ENCODE results near the gene PSMD7.
A peak's percentile ranks its signal among the peaks of the same experiment; 100 is the strongest.

PSMD7 gene

DNA sequence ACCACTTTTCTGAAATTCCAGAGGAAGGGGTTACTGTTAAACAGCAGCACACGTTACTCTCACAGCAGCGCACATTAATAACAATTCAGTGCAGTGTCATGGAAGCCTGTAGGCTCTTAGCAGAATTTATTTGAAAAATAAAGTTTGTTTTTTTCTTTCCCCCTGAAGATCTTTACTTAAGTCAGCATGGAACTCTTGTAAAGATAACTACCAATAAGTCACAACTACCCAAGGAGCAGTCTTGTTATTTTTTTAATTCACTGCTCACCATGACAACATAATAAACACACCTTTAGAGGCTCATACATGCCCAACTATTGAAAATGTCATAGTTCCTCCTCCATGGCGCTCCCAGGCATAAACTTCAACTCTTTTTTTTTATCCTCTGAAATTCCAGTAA is 31.8 kb upstream of the PSMD7 start:
- no peak overlapping the region for H3K27ac ChIP-seq
- TF ChIP-seq, protein P1, sequence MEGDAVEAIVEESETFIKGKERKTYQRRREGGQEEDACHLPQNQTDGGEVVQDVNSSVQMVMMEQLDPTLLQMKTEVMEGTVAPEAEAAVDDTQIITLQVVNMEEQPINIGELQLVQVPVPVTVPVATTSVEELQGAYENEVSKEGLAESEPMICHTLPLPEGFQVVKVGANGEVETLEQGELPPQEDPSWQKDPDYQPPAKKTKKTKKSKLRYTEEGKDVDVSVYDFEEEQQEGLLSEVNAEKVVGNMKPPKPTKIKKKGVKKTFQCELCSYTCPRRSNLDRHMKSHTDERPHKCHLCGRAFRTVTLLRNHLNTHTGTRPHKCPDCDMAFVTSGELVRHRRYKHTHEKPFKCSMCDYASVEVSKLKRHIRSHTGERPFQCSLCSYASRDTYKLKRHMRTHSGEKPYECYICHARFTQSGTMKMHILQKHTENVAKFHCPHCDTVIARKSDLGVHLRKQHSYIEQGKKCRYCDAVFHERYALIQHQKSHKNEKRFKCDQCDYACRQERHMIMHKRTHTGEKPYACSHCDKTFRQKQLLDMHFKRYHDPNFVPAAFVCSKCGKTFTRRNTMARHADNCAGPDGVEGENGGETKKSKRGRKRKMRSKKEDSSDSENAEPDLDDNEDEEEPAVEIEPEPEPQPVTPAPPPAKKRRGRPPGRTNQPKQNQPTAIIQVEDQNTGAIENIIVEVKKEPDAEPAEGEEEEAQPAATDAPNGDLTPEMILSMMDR (conservative IDR thresholded peaks at IDR 0.05) = no peak

DNA sequence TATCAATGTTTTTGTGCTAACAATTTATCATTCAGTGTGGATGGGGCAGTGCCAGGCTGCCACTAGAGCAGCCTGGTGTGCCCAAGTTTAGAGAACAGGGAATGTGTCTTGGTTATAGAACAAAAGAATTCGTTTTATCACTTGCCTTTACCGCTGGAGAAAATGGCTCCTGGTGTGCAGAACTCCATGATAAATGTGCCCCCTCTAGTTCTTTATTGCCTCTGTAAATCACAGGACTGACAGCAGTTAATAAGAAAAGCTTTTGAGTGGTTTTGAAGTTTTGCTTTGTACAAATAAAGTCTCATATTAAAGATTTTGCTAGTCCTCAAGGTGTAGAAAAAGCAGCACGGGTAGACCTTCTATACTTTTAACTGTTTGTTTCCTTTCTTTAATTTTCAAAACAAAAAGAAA is 28.2 kb upstream of the PSMD7 start:
- TF ChIP-seq, protein P1 (conservative IDR thresholded peaks at IDR 0.05) = no peak

DNA sequence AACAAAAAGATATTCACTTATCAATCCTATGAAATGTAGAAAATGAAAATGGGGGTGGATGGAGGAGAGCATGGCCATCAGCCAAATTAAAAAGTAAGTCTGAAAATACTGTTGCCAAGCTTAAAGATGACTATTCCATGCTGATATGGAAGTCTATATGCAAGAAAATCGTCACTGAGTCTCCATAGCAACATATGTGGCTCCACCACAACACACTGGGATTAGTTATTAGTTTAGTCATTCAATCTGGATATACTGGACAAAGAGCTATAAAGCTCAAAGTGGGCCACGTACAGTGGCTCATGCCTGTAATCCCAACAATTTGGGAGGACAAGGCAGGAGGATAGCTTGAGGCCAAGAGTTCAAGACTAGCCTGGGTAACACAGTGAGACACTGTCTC is 24.7 kb upstream of the PSMD7 start:
- no peak overlapping the region for H3K27ac ChIP-seq
- TF ChIP-seq, protein P1 (conservative IDR thresholded peaks at IDR 0.05) = no peak

More for the DNA sequence above, 28.2 kb upstream of the PSMD7 start:
- H3K27ac ChIP-seq = no peak overlapping the region

DNA sequence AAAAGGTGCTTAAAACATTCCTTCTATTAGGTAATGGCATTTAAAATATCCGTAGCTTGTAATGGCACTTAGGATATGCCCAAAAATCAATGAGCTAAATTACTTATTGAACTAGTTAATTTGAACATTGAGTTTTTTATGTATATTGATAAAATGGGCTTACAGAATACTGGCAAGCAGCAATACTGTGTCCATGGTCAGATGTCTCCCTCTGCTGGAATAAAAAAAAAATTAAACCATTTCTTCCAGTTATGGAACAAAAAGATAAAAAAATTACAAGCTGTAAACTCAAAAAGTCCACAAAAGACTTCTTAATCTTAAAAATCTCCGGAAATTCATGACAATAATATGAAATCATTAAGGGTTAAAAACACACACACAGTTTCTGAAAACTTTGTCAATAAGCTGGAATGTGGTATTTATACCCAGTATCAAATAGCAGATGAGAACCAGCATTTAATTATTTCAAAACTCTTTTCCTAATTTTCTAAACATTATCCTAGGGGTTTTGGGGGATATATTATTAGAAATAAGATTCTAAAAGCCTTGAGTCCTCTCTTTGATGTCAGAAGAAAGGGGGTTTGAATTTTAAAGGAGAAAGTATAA is 21.5 kb upstream of the PSMD7 start:
- TF ChIP-seq, protein P1 (conservative IDR thresholded peaks at IDR 0.05) = peak; percentile 75
- no peak overlapping the region for H3K27ac ChIP-seq

DNA sequence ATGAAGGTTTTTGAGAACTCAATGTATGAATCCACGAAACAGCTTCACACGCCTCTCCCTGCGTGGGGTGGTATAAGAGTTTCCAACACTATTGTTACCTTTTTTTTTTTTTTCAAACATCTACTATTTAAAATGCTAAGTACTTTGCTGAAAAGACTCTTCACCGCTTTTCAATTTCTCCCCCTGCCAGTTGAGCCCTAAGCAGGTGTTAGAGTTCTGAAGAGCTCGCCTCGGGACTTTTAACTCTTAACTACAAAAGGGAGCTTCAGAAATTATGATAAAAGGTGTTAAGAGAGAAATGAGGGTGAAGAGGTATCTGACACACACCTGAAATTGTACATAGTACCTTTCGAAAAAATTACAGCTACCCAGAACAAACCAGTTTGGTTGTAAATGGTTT is 20.9 kb upstream of the PSMD7 start:
- TF ChIP-seq, protein P1 (conservative IDR thresholded peaks at IDR 0.05) = no peak

DNA sequence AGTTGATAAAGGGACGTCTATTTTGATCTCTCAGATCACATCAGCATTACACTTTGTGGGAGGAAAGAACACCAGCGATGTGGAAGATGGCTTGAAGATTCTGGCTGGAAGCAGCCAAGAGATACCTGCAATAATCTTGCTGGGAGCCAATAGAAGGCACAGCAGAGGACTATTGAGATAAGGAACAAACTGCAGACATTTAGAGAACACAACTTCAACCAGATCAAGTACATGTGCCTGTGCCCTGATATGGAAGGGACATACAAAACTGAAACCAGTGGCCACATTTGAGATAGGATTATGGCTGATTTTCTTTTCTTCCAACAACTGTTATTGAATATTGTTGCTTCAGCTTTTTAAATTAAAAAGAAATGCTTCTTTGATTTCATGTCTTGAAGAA is 18.6 kb upstream of the PSMD7 start:
- TF ChIP-seq, protein P1 (conservative IDR thresholded peaks at IDR 0.05) = no peak
- H3K27ac ChIP-seq = no peak overlapping the region

More for the DNA sequence above, 20.9 kb upstream of the PSMD7 start:
- no peak overlapping the region for H3K27ac ChIP-seq

DNA sequence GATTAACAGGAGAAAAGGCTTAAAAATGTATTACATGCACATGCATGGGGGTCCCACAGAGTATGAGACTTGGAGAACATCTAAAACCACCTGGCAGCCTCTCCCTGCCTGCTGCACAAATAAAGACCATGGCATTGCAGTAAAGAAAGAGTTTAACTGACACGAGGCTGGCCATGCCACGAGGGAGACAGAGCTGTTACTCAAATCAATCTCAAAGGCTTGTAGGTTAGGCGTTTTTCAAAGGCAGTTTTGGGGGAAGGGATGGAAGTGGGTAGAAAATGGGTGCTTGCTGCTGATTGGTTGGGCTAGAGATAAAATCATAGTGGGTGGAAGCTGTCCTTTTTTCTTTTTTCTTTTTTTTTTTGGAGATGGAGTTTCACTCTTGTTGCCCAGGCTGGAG is 17.3 kb upstream of the PSMD7 start:
- H3K27ac ChIP-seq = no peak overlapping the region
- TF ChIP-seq, protein P1 (conservative IDR thresholded peaks at IDR 0.05) = no peak

All from VCaP (cell line).